Measurements from ENCODE around the gene STOML1. TPM values are rescaled to one million over a fixed set of nuclear protein-coding genes. Genes with fewer than 3 reads are reported as not detected.

Gene STOML1, protein sequence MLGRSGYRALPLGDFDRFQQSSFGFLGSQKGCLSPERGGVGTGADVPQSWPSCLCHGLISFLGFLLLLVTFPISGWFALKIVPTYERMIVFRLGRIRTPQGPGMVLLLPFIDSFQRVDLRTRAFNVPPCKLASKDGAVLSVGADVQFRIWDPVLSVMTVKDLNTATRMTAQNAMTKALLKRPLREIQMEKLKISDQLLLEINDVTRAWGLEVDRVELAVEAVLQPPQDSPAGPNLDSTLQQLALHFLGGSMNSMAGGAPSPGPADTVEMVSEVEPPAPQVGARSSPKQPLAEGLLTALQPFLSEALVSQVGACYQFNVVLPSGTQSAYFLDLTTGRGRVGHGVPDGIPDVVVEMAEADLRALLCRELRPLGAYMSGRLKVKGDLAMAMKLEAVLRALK
- 15.2 TPM for total RNA-seq

DNA sequence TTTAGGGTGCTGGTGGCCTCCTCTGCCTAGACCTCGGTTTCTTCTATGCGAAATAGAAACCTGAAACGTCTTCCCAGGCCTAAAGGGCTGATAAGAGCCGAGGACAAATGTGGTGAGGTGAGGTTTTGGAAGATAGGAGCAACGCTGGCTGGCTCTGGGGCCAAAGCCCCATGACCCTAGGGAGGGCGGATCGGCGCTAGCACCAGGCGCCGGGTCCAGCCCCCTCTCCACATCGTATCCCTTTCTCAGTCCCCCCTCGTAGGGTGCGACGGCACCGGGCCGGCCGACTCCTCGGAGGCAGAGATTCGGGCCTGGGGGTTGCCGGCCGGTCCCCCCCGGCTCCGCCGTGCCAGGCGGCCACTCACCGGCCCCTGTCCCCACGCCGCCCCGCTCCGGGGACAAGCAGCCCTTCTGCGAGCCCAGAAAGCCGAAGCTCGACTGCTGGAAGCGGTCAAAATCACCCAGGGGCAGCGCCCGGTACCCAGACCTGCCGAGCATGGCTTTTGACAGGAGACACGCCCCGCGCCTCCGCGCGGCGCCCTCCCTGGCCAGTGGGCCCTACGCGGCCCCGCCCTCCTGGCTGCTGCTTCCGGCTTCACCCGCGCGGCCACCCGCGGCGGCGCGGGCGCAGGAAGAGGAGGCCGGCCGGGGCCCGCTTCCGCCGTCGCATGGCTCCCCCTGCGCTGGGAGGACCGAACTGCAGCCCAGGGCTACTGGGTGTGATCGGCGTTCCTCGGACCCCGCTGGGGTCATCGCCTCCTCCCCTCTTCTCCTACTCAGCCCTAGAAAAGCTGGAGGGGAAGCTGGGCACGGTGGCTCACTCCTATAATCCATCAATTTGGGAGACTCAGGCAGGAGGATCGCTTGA lies at the start of gene STOML1:
Gene STOML1 (minus strand): TSS at position 570 of the 868 bp plus-strand sequence. CDS start 72 bp downstream, at position 498.
- ATAC-seq (peak; percentile 84), DNase-seq (ENCODE audit: low spot score) (peak; percentile 94)
- intact Hi-C loops (cut with DNase I) = no loop called here

DNA sequence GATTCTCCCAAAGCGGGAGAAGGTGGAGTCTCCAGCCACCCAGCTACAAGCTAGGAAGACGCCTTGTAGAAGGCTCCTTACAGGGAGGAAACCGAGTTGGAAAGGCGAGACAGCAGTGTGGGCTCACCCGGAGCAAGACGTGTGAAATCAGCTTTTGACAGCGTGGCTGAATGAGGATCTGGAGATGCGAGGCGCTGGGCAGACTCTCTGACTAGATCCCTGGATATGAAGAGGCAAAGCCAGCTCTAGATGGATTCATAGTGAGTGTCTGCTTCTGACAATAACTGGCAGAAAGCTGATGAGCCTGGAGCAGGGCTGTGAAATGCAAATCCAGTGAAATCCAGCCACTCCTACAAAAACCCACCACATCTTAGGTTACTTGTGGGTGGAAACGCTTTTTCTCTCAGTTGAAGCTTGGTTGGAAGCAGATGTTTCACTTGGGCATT lies 49.2 kb upstream of the STOML1 start:
- ATAC-seq (no peak), DNase-seq (ENCODE audit: low spot score) (no peak)
- intact Hi-C loops (cut with DNase I) = no loop called here

DNA sequence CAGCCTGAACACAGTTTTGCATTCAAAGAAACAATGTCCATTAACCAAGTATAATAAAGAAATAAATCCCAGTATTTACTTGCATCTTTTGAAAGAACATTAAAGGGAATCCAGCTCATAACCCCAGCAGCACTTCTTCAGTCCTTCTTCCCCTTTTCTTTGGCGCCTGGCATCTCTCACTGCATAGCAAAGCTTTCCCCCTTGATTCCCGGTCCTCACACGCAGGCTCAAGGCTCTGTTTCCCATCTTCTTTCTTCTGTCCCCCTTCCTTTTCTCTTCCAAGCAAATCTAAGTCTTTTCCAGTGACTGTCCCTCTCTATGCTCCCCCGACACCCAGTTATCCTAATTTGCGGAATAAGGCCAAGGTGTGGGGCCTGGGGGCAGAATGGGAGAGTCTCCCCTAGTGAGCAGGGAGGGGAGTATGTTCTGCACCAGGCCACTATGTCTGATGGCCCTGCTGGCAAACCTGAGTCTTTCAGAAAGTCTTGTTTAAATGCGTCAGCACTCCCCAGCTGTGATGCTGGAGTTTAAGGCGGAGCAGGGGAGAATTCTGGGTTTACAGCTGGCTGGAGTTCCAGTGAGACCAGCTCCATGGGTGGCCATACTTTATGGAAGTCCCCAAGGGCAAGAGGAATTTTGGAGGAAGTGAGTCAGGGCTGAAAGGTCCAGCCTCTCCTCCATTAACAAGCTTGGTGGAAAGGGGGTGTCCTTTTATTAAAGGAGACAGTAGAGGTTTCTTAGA lies 48.2 kb upstream of the STOML1 start:
- peak; percentile 78 for DNase-seq (ENCODE audit: low spot score)
- ATAC-seq = peak; percentile 83
- intact Hi-C loops (cut with DNase I) = no loop called here

DNA sequence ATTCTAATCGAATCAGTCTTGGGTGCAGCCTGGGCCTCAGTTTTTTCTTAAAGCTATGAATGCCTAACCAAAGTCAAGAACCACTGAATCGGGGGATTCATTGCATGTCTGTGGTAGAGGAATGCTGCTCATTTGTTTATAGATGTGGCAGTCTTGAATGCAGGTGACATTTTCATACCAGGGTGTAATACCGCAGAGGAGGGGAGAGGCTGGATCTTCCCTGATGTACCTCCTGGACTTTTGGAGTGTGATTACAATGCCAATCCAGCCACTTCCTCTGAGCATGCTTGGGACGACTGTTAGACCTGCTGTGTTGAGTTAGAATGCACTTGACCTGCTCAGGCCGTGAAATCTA lies 47.5 kb upstream of the STOML1 start:
- ATAC-seq (no peak), DNase-seq (ENCODE audit: low spot score) (no peak)
- intact Hi-C loops (cut with DNase I) = no loop called here

DNA sequence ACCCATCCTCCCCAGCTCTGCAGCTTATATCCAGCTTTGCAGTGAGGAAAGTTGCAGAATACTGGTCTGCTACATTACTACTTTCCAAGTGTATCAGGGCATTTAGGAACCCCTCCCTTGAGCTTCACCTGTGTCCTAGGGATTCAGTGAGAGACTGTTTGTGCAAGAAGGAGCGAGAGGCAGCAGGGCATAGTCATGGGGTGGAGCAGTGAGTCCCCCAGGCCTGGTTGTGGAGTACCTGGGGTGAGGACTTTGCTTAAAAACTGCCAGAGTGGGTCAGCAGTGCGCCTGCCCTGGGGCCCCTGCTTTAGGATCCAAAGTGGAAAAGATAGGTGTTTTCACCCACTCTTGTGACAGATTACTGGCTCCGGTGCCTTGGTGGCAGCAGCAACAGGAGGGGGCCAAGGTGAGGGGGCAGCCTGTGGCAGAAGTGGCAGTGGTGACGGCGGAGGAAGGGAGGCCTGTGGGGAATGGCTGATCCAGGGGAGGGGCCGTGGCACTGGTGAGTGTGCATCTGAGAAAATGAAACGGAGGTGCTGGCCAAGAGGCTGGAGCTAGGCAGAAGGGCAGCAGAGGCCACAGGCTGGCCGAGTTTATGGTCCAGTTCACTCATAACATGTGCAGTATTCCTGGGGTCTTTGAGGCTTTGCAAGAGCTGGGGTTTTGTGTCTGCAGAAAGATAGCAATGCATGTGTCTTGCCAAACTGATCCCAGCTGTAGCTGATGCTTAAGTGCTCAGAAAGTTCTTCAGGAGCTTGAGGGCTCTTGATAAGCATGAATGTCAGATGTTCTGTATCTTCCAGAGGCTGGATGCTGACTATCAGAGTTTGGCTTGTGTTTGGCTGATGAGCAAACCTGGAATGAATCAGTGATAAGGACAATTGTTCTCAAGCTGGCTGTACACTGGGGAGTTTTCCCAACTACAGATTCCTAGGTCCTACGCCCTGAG lies 46.9 kb upstream of the STOML1 start:
- ATAC-seq = no peak
- peak; percentile 45 for DNase-seq (ENCODE audit: low spot score)
- intact Hi-C loops (cut with DNase I) = no loop called here

DNA sequence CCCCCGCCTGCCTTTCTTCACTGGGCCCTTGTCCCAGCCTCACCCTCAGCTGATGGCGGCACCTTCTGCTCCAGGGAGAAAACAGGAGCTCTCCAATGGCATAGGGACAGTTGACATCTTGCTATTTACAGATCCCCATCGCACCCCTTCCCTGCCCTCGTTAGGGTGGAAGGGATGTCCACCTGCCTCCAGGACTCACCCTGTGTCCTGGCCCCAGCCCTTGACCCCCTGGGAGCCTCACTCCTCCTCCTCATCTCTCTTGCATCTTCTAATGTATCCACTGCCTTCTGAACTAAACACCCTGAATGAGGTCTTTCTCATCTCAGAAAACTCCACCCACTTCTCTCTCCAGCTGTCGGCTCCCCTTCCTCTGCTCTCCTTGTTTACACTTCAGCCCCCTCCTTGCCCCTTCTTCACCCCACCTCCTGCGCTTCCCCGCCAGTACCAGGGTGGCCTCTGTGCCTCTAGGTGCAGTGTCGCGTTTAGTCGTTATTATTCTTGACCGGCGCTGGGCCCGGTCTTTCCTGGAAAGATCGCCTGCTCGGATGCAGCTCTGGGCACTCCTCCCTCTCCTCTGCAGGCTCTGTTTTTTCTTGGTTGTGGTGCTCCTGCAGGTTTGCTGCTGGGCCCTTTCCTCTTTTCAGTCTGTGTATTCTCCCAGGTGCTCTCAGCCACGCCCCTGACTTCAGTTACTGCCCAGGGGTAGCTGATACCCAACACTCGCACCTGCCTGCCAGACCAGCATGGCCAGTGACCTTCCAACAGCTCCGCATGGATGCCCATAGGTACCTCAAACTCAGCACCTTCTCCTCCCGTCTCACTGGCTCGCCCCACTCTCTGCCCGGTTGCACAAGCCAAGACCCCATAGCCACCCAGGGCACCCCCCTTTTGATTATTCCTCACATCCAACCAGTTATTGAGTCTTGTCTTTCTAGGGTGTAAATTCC lies 45.3 kb upstream of the STOML1 start:
- ATAC-seq (no peak), DNase-seq (ENCODE audit: low spot score) (no peak)
- intact Hi-C loops (cut with DNase I) = no loop called here

DNA sequence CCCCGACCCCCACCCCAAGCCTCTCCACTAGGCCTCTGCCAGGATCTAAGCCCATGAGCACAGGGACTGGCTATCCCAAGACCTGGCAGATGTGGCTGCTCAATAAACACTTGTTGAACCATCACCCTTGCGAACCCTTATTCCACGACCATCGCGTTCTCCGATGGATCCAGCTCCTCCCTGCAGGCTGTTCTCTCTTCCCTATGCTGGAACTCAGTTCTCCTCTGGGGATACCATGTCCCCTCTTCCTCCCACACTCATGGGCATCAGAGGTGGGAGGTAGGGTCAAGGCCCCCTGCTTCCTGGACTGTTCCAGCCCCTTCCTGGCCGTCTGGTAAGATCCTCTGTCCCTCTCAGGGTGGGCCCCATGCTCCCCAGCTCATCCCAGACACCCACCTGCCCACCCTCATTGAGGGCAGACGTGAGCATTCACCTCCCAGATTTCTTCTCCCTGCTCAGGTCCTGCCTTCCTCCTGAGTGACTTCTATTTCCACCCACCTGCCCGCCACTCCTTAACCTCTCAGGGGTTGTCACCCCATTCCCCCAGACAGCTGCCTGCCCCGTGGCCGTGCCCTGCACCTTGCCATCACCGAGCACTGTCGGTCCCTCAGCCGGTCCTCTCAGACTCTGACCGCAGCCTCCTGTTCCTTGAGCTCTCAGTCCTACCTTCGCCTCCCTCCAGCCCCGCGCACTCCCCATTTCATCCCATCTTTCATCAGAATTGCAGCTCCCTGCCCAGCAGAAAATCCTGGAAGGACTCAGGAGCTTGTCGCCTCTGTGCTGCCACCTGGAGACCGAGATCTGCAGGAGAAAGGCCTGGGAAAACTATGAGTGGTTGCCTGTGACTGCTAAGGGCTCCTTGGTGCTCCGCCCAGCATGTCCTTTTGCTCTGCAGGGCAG lies 44.4 kb upstream of the STOML1 start:
- ATAC-seq = peak; percentile 41
- DNase-seq (ENCODE audit: low spot score) = no peak

DNA sequence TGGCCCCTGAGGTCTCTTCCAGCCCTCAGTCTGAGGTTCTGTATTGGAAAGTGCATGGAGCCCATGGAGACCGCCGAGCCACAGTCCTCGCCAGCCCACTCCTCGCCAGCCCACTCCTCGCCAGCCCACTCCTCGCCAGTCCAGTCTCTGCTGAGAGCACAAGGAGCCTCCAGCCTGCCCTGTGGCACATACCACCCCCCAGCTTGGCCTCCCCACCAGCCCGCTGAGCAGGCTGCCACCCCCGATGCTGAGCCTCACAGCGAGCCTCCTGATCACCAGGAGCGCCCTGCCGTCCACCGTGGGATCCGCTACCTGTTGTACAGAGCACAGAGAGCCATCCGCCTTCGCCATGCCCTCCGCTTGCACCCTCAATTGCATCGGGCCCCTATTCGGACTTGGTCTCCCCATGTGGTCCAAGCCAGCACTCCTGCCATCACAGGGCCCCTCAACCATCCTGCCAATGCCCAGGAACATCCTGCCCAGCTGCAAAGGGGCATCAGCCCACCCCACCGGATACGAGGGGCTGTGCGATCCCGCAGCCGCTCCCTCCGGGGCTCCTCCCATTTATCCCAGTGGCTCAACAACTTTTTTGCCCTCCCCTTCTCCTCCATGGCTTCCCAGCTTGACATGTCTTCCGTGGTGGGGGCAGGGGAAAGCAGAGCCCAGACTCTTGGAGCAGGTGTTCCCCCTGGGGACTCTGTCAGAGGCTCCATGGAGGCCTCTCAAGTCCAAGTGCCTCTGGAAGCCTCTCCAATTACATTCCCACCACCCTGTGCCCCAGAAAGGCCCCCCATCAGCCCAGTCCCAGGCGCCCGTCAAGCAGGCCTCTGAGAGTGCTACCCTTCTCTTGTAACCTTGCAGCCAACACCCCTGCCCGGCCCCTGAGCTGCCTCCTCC lies 43.3 kb upstream of the STOML1 start:
- intact Hi-C loops (cut with DNase I) = no loop called here
- DNase-seq (ENCODE audit: low spot score) (no peak), ATAC-seq (no peak)

More for the DNA sequence above, 44.4 kb upstream of the STOML1 start:
- intact Hi-C loops (cut with DNase I) = no loop called here

DNA sequence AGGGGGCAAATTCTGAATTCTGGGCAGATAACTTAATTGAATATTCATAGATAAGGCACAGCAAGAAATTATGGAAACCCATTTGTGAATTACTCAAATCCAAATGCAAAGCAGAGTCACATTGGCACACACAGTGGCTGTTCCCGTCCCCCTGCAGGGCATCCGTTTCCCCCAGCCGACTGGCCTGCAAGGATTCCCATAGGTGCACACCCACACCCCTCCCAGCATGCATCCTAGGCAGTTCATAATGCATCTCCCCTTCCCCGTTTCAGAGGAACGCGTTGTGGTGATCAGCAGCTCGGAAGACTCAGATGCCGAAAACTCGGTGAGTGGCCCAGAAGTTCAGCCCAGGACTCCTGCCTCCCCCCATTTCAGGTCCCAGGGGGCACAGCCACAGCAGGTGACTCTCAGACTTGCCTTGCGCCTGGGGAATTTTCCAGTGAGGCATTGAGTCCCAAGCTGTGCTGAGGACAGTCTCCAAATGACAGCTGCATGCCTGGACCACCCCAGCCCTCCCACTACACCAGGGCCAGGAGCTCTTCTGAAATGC lies 42.2 kb upstream of the STOML1 start:
- intact Hi-C loops (cut with DNase I) = no loop called here
- ATAC-seq = no peak
- DNase-seq (ENCODE audit: low spot score) = no peak

DNA sequence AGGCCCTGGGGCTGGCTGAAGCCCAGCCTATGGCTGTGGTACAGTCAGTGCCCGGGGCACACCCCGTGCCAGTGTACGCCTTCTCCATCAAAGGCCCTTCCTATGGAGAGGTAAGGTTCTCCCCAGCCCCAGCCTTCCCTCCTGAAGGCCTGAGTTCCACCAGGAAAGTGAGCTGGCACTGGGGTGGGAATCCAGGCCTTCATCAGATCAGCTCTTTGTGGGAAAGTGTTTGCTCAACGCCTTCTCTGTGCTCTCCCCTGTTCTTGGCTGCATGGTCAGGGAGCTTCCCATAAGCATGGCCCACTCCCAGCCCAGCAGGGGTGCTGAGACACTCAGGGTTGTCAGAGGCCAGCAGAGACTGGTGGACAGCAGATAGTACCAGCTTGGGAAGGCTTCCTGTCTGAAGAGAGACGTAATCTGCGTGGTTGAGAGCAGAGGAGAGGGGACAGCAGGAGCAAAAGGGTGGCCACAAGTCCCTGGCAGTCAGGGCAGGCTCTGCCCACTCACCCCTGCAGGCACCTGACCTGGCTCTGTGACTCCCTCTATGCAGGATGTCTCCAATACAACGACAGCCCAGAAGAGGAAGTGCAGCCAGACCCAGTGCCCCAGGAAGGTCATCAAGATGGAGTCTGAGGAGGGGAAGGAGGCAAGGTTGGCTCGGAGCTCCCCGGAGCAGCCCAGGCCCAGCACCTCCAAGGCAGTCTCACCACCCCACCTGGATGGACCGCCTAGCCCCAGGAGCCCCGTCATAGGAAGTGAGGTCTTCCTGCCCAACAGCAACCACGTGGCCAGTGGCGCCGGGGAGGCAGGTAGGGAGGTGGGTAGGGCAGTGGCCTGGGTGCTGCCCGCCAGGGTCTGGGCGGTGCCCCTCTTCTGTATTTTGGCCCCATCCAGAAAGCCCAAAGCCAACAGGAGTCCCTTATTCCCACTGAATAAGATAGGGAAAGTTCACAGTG lies 40.8 kb upstream of the STOML1 start:
- intact Hi-C loops (cut with DNase I) = no loop called here
- no peak for DNase-seq (ENCODE audit: low spot score)
- no peak for ATAC-seq

DNA sequence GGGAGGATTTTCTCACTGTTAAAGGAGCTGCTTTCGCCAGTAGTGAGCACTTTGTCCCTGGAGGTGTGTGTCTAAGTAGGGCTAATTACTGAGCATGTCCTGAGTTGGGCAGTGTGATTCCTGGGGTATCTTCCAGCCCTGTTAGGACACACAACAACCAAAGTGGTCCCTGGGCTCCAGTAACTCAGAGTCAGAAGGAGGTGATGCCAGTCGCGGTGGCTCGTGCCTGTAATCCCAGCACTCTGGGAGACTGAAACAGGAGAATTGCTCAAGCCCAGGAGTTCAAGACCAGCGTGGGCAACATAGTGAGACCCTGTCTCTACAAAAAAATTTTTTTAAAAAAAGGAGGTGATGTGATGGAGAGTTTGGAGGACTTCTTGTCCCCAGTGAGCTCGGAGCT lies 40.0 kb upstream of the STOML1 start:
- no peak for ATAC-seq
- intact Hi-C loops (cut with DNase I) = no loop called here
- DNase-seq (ENCODE audit: low spot score) = no peak

DNA sequence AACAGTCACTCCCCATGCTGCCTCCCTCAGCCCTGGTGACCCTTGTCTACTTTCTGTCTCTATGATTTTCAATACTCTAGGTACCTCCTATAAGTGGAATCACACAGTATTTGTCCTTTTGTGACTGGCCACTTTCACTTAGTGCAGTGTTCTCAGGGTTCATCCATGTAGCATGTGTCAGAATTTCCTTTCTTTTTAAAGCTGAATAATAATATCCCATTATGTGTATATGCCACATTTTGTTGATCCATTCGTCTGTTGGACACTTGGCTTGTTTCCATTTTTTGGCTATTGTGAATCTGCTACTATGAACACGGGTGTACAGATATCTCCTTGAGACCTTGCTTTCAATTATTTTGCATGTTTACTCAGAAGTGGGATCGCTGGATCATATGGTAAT lies 36.6 kb upstream of the STOML1 start:
- DNase-seq (ENCODE audit: low spot score) (no peak), ATAC-seq (no peak)
- intact Hi-C loops (cut with DNase I) = no loop called here

DNA sequence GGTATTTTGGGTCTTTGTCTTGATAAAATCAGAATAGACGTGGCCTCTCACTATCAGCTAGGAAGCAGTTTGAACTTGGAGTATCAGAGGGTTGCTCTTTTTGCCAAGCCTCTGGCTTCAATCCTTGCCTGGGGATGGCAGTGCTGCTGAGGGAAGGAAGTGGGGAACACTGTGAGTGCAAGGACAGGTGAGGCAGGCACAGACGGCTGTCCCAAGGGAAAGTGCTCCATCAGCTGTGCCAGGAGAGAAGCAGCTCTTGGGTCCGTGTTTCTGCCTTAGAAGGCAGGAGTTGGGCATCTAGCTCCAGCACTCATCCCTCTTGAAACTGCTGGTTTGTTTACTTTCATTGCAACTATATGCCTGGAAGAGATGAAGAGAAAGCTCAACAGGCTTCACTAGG lies 35.6 kb upstream of the STOML1 start:
- DNase-seq (ENCODE audit: low spot score) = peak; percentile 32
- intact Hi-C loops (cut with DNase I) = no loop called here

DNA sequence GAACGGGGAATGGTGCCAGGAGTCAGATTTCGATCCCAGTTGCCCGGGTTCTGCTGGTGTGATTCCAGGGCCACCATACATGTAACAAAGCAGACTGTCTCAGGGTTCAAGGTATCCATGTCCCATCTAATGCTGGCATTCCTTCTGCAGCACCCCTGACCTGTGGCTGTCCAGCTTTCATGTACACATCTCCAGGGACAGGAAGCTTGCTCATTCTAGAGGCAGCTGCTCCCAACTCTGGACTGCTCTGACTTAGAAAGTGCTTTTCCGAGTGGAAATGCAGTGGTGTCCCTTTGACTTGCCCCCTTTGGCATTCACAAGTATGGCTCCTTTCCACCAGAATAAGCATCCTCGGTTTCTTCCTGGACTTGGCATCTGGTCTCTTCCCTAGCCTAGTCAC lies 33.3 kb upstream of the STOML1 start:
- DNase-seq (ENCODE audit: low spot score) = peak; percentile 25
- no peak for ATAC-seq
- intact Hi-C loops (cut with DNase I) = no loop called here

More for the DNA sequence above, 35.6 kb upstream of the STOML1 start:
- no peak for ATAC-seq

Measured in sciatic nerve (tissue), 2 donors.